CD14-positive monocyte (primary cell): Measurements from ENCODE around the gene RAB11FIP5. TPM values are rescaled to one million over a fixed set of nuclear protein-coding genes. Genes with fewer than 3 reads are reported as not detected.

Experiments used
- DNase-seq, 3 donors: peaks; one replicate each; pipeline ENCODE4 v3.0.0-alpha.2; 2011 to 2022
- H2AFZ ChIP-seq: 2 replicates; pipeline ENCODE4 v1.6.0; 2012; ENCODE audit warnings: mild to moderate bottlenecking, low read depth, low read length, inconsistent platforms; ENCODE audit not compliant: insufficient read depth, poor library complexity, severe bottlenecking
- H3K27ac ChIP-seq, 2 donors: 1 replicate in 1 of 2; 2 replicates in 1 of 2; pipeline ENCODE4 v1.5.1; 2012 to 2013; ENCODE audit warnings: low read length in 2 of 2, control low read depth in 1 of 2, inconsistent platforms in 1 of 2, low read depth in 1 of 2, mild to moderate bottlenecking in 1 of 2
- H3K27me3 ChIP-seq, 2 donors: one replicate each; pipeline versions ENCODE4 v1.6.0 to v1.6.1; 2011 to 2013; ENCODE audit warnings: low read length in 2 of 2; ENCODE audit not compliant: control insufficient read depth in 2 of 2, insufficient read depth in 2 of 2
- H3K36me3 ChIP-seq, 2 donors: replicated peaks in 1 of 2; 1 replicate in 1 of 2; 2 replicates in 1 of 2; pipeline versions ENCODE4 v1.5.1 to v1.6.1; 2012 to 2013; ENCODE audit warnings: low read length in 2 of 2, control low read depth in 1 of 2, inconsistent platforms in 1 of 2, mild to moderate bottlenecking in 1 of 2; ENCODE audit not compliant: insufficient read depth in 2 of 2, control insufficient read depth in 1 of 2
- H3K4me1 ChIP-seq, 2 donors: 1 replicate in 1 of 2; 2 replicates in 1 of 2; pipeline versions ENCODE4 v1.5.1 to v1.6.1; 2012 to 2013; ENCODE audit warnings: low read length in 2 of 2, control low read depth in 1 of 2, inconsistent platforms in 1 of 2, mild to moderate bottlenecking in 1 of 2, moderate library complexity in 1 of 2; ENCODE audit not compliant: insufficient read depth in 2 of 2, control insufficient read depth in 1 of 2
- H3K4me2 ChIP-seq: replicated peaks from 2 replicates; pipeline ENCODE3; 2012; ENCODE audit warnings: low read length, moderate library complexity, mild to moderate bottlenecking; ENCODE audit not compliant: poor library complexity, severe bottlenecking; ENCODE audit errors: extremely low read depth
- H3K4me3 ChIP-seq, 3 experiments: fragments of 200-600 bp in 1 of 3; sonication (generic) in 1 of 3; replicated peaks in 1 of 3; 1 replicate in 2 of 3; 2 replicates in 1 of 3; pipeline ENCODE4 v1.5.1; 2011 to 2013; ENCODE audit warnings: low read length in 3 of 3, mild to moderate bottlenecking in 3 of 3, control low read depth in 2 of 3, low read depth in 2 of 3, inconsistent platforms in 1 of 3, moderate library complexity in 1 of 3
- H3K79me2 ChIP-seq: 2 replicates; pipeline ENCODE4 v1.6.0; 2012; ENCODE audit warnings: mild to moderate bottlenecking, control low read depth, inconsistent platforms, low read length, moderate library complexity; ENCODE audit not compliant: insufficient read depth
- H3K9ac ChIP-seq: 2 replicates; pipeline ENCODE4 v1.6.0; 2017; ENCODE audit warnings: low read length, mild to moderate bottlenecking; ENCODE audit not compliant: insufficient read depth, poor library complexity, severe bottlenecking
- H3K9me3 ChIP-seq, 2 donors: replicated peaks in 1 of 2; 1 replicate in 1 of 2; 2 replicates in 1 of 2; pipeline versions ENCODE4 v1.5.1 to v1.6.1; 2012 to 2013; ENCODE audit warnings: low read length in 2 of 2, control low read depth in 1 of 2; ENCODE audit not compliant: control insufficient read depth in 1 of 2, insufficient read depth in 1 of 2
- H4K20me1 ChIP-seq: 2 replicates; pipeline ENCODE4 v1.6.0; 2012; ENCODE audit warnings: mild to moderate bottlenecking, low read length, control low read depth, moderate library complexity; ENCODE audit not compliant: insufficient read depth
- H3K27ac Mint-ChIP-seq, 7 donors: one replicate each; pipeline ENCODE4 v1.8.0; 2020; ENCODE audit warnings: mild to moderate bottlenecking in 7 of 7, mixed read lengths in 7 of 7, moderate library complexity in 6 of 7, inconsistent platforms in 2 of 7
- H3K27me3 Mint-ChIP-seq, 3 donors: one replicate each; pipeline ENCODE4 v1.8.0; 2021 to 2022; ENCODE audit warnings: low read depth in 3 of 3, mild to moderate bottlenecking in 3 of 3, mixed read lengths in 3 of 3, moderate library complexity in 3 of 3, inconsistent platforms in 1 of 3
- H3K36me3 Mint-ChIP-seq, 2 donors: one replicate each; pipeline ENCODE4 v1.8.0; 2020; ENCODE audit warnings: mixed read lengths in 2 of 2, inconsistent platforms in 1 of 2, mild to moderate bottlenecking in 1 of 2
- H3K4me1 Mint-ChIP-seq: one replicate; pipeline ENCODE4 v1.8.0; 2020; ENCODE audit warnings: mild to moderate bottlenecking, mixed read lengths
- H3K4me3 Mint-ChIP-seq, 2 donors: one replicate each; pipeline ENCODE4 v1.8.0; 2020; ENCODE audit warnings: mild to moderate bottlenecking in 2 of 2, mixed read lengths in 2 of 2, moderate library complexity in 1 of 2
- H3K9me3 Mint-ChIP-seq, 7 donors: one replicate each; pipeline ENCODE4 v1.8.0; 2020 to 2022; ENCODE audit warnings: mixed read lengths in 7 of 7, mild to moderate bottlenecking in 6 of 7, moderate library complexity in 6 of 7, inconsistent platforms in 2 of 7
- whole genome bisulfite sequencing: methylation state at CpG from one replicate; pipeline ENCODE4 v1.1.5; 2013; ENCODE audit warnings: missing lambda C conversion rate; ENCODE audit not compliant: insufficient coverage; 5-methylcytosine and 5-hydroxymethylcytosine counted together
- intact Hi-C, 2 donors: fragments of 100-400 bp; cut with micrococcal nuclease; formaldehyde crosslinking; loops; one replicate each; pipeline versions ENCODE4 v1.15.0 to v1.15.1; 2023
- polyA plus RNA-seq, 3 donors: library from polyadenylated mRNA; depleted of rRNA in 1 of 3; unstranded in 2 of 3; stranded (reverse) in 1 of 3; fragments of 300-500 nt in 2 of 3; fragments of >200 nt in 1 of 3; fragmentation: Illumina TruSeq in 2 of 3; gene quantifications; 1 replicate in 2 of 3; 2 replicates in 1 of 3; pipeline ENCODE4 v1.2.3, GENCODE V29; 2012 to 2021
- TF ChIP-seq, protein P1 (sequence below): fragments of 200-600 bp; IDR thresholded peaks from one replicate; pipeline ENCODE4 v1.8.0; 2022; ENCODE audit warnings: antibody characterized with exemption, mild to moderate bottlenecking

RAB11FIP5 gene
- polyA plus RNA-seq, 3 donors = 0.57 to 0.93 (median 0.61) TPM

DNA sequence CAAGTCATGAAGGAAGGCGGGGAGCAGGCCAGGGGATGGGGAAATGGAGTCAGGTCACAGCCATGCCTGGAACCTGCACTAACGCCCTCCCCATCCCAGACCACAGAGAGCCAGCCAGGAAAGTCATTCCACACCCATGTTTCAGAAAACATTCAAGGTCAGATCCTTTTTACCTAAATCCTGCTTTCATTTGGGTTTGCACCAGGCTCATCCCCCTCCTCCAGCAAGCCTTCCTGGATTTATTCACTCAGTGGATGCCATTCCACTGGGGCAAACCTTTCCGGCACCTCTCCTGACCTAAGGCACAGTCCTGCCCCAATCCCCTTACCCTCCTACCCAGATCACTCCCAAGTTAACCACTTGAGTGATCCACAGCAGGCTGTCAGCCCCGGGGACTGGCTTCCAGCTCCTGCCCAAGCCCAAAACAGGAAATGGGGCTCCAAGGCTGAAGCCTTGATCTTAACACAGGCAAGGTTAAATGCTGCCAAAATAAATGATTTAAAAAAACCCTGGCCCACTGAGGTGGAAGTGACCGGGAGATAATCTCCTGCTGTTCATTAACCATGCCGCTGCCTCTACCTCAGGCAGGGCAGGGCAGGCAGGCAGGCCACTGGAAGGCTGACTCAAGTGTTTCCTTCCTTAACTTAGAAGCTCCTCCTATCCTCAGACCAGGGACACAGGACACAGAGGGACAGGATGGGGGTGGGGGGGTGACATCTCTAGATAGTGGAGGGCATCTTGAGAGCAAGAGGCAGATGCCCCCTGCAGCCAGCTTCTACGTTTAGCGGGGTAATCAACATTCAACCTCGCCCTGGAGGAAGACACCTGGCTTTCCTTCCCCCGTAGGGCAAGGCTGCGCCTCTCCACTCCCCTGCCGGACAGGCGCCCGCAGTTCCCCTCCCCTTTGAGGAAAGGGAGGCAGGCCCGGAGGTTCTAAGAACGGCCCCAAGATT is 1.4 kb downstream of the RAB11FIP5 start:
- intact Hi-C loops = no loop called here

More for the DNA sequence above, 1.4 kb downstream of the RAB11FIP5 start:
- H3K4me1 ChIP-seq = peaks cover 12 to 33% of the 10 kb centered on the region in 2 donors
- H2AFZ ChIP-seq = peak overlapping the region; percentile 80
- H3K9me3 ChIP-seq = peaks cover 0 to 4% of the 10 kb centered on the region in 2 donors
- H3K27ac ChIP-seq = no peak overlapping the region
- Mint-ChIP-seq H3K4me3 (peak overlapping the region; percentile 77 to 91), H3K27me3 (peaks cover 51 to 77% (median 66%) of the 10 kb centered on the region in 3 donors), H3K36me3 (peaks cover 3 to 12% of the 10 kb centered on the region in 2 donors), H3K4me1 (peaks cover 25% of the 10 kb centered on the region), H3K27ac (peak overlapping the region in 1 of 7 donors; percentile 63), H3K9me3 (peaks cover 0 to 17% (median 6%) of the 10 kb centered on the region in 7 donors)
- H3K4me2 ChIP-seq = peak overlapping the region; percentile 95
- H3K79me2 ChIP-seq = no peaks in the 10 kb centered on the region
- DNase-seq = peak in 2 of 3 donors; percentile 13 to 17
- peak overlapping the region in 1 of 3 experiments; percentile 80 for H3K4me3 ChIP-seq
- no peaks in the 10 kb centered on the region for H4K20me1 ChIP-seq
- peak overlapping the region; percentile 61 for H3K9ac ChIP-seq
- peaks cover 37 to 62% of the 10 kb centered on the region in 2 donors for H3K27me3 ChIP-seq
- H3K36me3 ChIP-seq = no peaks in the 10 kb centered on the region
- TF ChIP-seq, protein P1, sequence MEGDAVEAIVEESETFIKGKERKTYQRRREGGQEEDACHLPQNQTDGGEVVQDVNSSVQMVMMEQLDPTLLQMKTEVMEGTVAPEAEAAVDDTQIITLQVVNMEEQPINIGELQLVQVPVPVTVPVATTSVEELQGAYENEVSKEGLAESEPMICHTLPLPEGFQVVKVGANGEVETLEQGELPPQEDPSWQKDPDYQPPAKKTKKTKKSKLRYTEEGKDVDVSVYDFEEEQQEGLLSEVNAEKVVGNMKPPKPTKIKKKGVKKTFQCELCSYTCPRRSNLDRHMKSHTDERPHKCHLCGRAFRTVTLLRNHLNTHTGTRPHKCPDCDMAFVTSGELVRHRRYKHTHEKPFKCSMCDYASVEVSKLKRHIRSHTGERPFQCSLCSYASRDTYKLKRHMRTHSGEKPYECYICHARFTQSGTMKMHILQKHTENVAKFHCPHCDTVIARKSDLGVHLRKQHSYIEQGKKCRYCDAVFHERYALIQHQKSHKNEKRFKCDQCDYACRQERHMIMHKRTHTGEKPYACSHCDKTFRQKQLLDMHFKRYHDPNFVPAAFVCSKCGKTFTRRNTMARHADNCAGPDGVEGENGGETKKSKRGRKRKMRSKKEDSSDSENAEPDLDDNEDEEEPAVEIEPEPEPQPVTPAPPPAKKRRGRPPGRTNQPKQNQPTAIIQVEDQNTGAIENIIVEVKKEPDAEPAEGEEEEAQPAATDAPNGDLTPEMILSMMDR = no peak
- WGBS = 21% methylated on average over 14 of the region's 16 CpGs
